Amniotic epithelial cell (primary cell): Measurements from ENCODE around the gene VPS35.
"Not testable (repeated sequence)": the region's sequence is repeated elsewhere in the genome, so short reads cannot be mapped to it uniquely, and the experiment has no call there.

Source experiments
- DNase-seq: peaks from one replicate; pipeline ENCODE4 v3.0.0-alpha.2; 2010; ENCODE audit warnings: low read depth

Gene VPS35

DNA sequence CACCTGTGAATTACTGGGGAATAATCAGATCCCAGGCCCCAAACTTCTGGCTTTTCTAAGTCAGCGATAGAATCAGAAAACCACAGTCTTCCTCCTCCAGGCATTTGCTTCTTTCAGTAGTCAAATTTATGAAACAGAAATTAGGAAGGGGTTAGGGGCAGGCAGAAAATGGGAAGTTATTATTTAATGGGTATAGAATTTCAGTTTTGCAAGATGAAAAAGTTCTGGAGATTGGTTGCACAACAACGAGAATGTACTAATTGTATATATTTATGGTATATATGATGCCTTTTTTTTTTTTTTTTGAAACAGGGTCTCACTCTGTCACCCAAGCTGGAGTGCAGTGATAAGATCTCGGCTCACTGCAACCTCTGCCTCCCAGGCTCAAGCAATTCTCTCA is 23.9 kb upstream of the VPS35 start:
- no peak for DNase-seq

DNA sequence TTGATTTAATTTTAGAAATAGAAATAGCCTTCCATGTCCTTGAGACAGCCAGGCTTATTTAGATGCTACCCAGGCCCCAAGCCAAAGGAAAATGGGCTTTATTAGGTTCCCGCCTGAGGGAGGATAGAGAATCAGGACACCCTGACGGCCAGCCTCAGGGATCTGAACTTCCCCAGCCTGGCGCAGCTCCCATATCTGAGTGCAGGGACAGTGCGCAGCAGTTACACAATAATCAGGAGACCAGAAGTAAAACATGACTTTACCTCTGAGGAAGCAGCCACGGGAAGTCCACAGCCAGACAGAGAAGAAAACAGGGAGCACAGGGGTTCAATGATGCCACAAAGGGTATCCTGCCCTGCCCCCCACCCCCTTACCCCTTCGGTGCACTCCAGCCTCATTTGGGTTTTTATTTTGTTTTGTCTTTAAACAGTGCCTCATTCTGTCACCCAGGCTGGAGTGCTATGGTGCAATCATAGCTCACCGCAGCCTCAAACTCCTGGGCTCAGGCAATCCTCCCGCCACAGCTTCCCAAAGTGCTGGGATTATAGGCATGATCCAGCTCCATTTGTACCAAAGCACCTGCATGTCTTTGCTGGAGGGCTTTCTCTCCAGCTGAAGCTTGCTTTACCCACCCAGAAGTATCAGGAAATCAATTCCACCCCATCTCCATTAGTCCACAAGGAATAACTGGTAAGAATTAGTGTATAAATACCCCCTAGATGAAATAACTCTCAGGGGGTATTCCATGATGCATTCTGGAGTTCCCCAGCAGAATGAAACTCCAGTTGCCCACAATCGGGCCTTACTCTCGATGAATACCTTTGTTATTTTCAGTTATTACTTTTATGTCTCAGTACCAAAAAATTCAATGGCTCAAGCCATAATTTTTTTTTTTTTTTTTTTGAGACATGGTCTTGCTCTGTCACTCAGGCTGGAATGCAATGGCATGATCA is 22.4 kb upstream of the VPS35 start:
- DNase-seq, result no peak

DNA sequence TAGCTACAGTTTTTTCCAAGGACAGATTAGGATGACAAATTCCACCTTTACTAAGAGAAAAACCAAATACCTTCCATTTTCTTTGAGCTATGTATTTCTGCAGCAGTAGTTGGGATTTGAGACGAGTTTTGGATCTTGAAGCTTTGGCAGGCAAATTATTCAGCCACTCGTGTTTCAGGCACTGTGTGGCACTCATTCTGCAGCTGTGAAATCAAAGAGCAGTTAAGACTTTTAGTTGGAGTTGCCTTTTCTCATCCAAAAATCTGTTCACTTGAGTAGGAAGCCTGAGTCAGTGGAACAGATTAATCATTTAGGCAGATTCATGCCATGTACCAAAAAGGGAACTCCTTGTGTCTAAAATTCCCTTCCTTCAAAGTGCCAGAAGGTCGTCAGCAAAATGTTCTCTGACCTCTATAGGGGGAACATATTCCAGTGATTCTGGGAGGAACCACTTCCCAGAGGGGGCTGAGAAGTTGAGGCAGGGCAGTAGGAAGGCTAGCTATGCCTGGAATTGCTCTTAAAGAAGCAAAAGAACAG is 20.6 kb upstream of the VPS35 start:
- DNase-seq, result no peak

DNA sequence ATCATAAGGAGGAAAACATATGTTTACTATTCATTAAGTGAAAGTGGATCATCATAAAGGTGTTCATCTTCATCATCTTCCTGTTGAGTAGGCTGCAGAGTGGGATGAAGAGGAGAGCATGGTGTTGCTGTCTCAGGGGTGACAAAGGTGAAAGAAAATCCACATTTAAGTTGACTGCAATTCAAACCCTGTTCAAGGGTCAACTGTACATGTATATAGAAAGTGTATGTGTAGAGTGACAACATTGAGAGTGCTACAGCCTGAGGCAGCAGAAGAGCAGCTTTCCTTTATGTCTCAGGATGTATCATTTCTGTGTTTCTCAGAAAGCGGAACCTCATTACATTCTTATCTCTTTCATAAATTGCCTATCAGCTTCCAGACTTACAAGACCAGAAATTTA is 17.7 kb upstream of the VPS35 start:
- no peak for DNase-seq

DNA sequence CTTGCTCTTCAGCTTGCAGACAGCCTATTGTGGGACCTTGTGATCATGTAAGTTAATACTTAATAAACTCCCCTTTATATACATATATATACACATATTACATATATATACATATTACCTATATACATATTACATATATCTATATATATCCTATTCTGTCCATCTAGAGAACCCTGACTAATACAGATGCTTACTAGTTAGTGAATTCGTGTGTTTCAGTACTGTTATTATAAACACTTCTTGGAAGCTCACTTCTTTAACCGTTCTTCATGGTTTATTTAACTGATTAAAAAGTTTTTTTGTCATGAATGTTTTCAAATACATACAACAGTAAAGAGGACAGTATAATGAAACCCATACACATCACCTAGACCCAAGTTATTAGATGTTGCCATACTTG is 13.1 kb upstream of the VPS35 start:
- no peak for DNase-seq

DNA sequence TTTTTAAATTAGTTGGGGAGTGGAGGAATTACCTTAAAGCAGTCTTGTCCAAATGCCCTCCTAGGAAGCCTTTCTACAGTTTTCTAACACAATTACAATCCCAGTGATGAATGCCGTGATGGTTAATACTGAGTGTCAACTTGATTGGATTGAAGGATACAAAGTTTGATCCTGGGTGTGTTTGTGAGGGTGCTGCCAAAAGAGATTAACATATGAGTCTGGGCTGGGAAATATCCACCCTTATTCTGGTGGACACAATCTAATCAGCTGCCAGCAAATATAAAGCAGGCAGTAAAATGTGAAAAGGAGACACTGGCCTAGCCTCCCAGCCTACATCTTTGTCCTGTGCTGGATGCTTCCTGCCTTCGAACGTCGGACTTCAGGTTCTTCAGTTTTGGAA is 12.6 kb upstream of the VPS35 start:
- no peak for DNase-seq

DNA sequence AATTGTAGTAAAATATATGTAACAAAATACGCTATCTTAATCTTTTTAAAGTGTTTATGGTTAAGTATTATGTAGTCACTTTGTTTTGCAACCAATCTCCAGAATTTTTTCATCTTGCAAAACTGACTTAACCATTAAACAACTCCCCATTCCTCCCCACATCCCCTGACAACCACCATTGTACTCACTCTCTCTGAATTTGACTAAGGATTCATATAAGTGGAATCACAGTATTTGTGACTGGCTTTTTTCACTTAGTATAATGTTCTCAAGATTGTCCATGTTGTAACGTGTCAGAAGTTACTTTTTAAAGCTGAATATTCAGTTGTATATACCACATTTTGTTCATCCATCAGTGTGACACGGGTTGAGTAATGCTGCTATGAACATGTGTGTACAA is 11.1 kb upstream of the VPS35 start:
- DNase-seq, result no peak

DNA sequence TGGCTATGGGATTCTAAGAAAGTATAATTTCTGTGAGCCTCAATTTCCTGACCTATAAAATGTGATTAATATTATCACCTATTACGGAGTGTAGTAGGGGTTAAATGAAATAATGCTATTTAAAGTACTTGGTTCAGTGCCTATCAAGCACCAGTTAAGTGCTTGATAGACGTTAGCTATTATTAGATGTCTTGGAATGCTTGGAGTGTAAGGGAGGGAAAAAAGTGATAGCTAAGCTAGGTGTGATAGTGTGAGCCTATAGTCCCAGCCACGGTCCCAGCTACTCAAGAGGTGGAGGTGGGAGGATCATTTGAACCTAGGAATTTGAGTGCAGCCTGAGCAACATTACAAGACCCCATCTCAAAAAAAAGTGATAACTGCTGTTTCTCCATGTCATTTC is 8.0 kb upstream of the VPS35 start:
- DNase-seq, result no peak

DNA sequence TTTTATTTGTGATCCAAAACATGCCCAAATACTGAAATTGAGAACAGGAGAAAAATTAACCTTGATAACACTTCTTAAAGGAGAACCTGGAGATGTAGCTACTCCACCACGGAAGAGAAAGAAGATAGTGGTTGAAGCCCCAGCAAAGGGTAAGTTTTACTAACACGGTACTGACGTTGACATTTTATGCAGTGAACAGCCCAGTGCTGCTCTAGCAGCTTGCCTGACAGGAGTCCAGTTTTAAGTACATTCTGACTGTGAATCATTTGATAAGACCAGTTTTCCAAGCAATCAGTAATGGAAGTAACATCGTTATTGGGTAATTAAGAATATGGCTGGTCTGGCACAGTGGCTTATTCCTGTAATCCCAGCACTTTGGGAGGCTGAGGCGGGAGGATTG is 7.0 kb upstream of the VPS35 start:
- DNase-seq, result no peak

DNA sequence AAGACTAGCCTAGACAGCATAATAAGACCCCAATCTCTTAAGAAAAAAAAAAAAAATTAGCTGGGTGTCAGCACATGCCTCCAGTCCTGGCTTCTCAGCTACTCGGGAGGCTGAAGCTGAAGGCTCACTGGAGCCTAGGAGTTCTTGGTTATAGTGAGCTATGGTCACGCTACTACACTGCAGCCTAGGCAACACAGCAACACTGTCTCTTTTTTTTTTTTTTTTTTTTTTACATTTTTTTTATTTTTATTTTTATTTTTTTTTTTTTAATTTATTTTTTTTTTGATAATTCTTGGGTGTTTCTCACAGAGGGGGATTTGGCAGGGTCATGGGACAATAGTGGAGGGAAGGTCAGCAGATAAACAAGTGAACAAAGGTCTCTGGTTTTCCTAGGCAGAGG is 4.6 kb upstream of the VPS35 start:
- no peak for DNase-seq

DNA sequence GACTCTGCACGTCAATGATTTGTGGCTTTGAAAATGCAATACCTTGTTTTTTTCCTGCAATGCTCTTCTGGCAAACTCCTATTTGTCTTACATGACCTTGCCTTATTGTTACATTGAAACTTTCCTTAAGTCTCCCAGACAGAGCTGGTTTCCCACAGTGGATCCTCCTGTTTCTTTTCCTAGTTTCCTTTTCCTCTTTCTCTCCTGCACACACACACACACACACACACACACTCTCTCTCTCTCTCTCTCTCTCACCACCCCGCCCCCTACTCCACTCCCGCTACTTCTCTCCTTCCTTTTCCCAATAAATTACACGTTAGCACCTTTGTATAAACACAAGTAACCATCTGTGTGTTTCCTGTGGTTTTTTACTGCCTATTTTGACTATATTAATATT is 2.7 kb upstream of the VPS35 start:
- DNase-seq, result peak; percentile 63

DNA sequence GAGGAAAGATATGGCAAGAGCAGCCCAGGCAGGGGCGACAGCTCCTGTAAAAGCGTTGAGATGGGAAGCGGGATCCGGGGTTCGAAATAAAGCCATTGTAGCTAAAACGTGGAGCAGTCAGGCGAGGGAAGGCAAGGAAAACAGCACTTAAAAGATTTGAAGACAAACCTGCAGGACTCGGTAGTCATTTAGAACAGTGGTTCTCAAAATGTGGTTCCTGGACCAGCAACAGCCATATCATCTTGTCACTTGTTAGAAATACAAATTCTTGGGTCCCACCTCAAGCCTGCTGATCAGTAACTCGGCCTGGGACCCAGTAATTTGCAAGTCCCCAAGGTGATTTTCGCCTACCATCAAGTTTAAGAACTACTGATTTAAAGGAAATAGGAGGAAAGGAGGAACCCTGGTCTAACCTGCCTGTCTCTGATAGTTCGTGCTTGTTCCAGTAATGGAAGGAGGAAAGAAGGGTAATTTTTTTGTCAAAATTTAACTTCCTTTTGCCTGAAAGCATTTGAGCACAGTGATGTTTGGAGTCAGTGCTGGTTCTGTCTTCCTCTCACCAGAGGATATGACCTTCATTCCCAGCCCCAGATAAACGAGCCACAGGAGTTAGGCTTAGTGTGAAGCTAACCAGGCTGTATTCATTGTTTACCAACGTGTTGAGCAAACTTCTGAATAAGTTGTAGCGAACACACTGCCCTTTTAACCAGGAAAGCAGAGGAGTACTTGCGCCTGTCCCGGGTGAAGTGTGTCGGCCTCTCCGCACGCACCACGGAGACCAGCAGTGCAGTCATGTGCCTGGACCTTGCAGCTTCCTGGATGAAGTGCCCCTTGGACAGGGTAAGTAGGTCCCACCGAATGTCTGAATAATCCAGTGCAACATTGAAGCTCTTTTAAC is 1.6 kb upstream of the VPS35 start:
- peak; percentile 54 for DNase-seq

DNA sequence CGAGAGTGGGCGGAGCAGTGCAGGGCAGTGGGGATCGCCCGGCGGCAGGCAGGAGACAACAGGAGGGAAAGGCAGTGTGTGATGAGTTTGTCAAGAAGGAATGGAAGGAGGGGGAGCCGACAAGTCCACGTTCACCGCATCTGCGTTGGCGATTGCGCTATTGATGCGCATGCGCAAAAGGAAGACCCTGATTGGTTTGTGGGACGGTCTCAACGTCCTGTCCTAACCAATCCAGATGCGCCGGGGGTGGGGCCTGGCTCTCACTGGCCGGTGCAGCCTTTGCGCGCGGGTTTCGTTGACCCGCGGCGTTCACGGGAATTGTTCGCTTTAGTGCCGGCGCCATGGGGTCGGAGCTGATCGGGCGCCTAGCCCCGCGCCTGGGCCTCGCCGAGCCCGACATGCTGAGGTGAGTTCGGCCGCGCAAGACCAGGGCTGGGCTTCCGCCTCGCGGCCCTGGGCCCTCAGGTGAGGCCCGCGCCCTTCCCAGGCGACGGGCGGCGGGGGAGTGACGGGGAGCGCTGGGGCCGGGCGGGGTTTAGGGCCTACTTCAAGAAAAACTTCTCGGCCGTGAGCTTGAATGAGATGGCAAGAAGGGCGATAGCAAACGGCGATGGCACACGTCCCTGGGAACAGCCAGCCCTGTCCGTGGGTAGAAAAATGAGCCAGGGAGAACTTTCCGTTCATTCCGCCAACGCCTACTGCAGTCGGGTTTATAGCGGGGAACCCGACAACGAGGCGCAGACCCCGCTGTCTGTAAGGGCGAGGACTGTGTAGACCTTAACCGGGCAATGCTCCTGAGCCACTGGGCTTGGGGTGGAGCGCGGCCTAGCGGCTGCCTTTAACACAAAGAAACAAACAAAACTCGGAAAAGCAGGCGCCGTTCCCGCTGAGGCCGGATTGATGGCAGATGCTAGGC is 645 bp upstream of the VPS35 start, which contains the start of gene ORC6:
TSS of gene ORC6 (plus strand) at position 295 of the 916 bp plus-strand sequence. CDS start at position 342, 47 bp downstream.
- DNase-seq, result peak; percentile 92

DNA sequence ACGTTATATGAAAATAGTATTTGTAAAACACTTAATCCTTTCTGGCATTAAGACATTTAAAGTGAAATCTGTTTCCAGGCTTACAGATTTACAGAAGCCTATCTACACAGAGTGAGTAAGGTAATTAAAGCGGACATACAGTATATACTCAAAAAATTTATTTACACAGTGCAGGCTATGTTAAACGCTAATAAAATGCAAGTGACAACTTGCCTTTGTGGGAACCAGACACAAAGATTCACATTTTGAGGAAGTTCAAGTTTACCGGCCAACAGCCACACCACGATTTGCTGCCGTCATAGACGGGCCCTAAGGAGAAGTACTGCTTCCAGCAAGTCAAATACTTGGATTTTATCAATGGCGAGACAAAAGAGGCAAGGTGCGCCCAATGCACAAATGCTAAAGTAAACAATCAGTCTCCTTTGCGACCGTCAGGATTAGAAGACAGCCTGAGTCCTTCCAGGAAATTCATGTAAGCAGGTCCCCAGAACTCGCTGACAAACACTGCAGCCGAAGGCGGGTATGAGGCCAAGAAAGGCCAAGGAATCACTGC is 801 bp downstream of the VPS35 start:
- DNase-seq, result peak; percentile 7

DNA sequence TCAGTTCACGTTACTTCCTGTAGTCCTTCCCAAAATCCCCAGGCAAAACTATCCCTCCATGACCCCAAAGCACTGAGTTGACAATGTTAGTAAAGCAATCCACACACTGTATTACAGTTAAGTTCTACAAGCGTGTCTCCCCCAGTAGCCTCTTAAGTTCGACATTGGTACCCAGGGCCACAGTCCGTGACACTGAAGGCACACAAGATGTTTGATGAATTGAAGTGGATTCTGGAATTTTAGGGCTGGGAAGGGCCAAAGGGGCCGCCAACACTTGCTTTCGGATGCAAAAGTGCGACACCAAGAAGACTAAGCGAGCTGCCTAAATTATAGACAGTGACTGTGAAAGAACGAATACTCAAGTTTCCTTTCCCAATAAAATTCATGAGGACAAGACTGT is 1.5 kb downstream of the VPS35 start:
- DNase-seq, result no peak

DNA sequence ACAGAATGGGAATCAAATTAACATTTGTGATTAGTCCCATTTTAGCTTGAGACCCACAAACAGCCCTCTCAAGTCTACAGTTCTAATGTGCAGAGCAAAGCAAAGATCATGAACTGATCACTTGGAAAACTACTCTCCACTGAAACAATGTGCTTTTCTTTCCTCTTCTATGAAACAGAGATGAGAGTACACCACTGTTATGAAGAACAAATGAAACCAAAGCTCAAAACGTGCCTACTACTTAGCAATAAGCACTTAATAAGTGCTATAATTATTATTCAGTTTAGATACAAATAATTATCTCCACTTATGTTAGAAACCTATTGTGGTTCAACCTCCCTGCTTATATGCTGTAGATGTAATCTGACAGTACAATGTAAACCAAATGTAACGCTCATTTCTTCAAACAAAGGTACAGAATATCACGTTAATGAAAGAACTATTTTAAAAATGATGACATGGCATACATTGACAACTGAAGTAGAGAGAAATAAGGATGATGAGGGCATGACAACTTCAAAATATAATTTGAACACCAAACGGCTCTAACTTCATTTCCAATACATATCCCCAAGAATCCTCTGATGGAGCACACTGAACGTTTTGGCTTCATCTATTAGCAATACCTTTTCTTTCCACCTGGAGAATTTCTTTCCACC is 2.0 kb downstream of the VPS35 start:
- no peak for DNase-seq

DNA sequence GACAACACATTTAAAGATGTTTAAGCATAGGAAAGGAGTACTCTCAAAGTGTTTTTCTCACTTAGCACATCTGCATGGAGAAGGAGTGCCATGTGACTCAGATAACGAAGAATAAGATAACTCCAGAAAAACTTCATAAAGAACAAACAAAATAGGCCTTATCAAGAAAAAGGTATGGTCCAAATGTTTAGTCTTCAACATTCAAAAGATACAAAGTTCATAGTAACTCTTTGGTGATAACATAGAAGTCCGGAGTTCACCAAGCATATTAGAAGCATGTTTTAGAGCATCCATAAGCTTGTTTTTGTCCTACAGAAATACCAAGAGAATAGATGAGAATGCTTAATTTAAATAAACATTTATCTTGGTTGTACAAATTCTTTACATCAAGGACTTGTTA is 7.1 kb downstream of the VPS35 start:
- DNase-seq, result not testable (repeated sequence)

DNA sequence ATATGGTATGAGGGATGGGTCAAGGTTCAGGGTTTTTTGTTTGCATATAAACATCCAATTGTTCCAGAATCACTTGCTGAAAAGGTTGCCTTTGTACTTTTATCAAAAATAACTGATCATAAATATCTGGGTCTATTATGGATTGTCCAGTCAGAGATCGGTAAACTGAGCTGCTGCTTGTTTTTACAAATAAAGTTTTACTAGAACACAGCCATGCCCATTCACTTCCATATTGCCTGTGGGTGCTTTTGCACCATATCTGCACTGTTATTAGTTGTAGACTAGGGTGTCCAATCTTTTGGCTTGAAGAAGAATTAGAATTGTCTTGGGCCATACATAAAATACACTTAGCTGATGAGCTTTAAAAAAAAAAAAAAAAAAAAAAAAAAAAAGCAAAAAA is 11.0 kb downstream of the VPS35 start:
- not testable (repeated sequence) for DNase-seq

DNA sequence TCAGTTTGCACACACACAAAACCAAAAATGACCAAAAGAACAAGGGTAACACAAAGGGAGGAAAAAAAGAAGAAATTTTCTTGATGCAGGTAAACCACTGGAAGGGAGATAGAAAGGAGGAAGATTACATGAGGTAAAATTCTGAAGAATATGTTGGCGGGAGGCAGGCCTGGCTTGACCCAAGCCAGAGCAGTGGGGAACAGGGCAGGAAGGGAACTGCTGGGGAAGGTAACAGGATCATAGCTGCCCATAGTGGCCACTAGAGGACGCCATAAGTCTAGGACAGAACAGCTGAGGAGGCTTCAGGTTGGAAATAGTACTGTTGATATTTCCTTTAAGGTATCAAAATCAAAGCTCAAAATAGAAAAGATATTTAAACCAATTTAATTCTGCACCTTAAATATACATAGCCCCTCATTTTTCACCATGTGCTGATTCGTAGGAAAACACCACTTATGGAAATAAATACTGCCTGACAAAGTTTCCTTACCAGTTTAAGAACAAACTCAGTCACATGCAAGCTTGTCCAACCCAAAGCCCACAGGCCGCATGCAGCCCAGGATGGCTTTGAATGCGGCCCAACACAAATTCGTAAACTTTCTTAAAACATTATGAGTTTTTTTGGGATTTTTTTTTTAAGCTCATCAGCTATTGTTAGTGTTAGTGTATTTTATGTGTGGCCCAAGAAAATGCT is 15.5 kb downstream of the VPS35 start:
- peak; percentile 68 for DNase-seq

DNA sequence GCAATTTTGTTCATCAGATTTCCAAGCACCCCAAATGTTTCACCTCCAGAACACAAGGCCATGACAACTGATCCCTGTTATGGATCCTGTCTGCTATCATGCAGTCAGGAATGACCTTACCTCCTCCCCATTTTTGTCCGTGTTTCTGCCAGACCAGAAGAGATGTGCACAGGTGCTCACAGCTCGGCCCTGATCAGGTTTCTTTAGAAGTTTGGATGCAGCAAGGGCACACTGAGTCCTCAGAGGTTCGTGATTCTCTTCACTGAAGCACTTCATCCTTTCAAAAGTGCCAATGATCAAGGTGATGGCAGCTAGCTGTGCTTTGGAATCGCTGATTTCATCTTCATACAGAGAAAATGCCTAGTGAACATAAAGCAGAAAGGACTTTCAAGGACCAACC is 26.9 kb downstream of the VPS35 start:
- DNase-seq, result no peak
